HepG2 (cell line): ENCODE results near the gene ETV6. TPM values are rescaled to one million over a fixed set of nuclear protein-coding genes. Genes with fewer than 3 reads are reported as not detected.

ENCODE experiments used
- ATAC-seq: fragments of 200-7000 bp; cut with Tn5 transposase; 3 replicates; pipeline ENCODE4 v1.9.1; 2020; ENCODE audit warnings: mild to moderate bottlenecking, moderate library complexity
- BruUV-seq: library from RNA; stranded (reverse); fragments of 400-500 nt; replicated peaks from 2 replicates; lab custom pipeline; 2021; lab: Mats Ljungman, UMichigan
- CTCF ChIA-PET: fragments of 300-600 bp; formaldehyde crosslinking; extraction: SDS; loops from one replicate; lab custom pipeline; 2021; ENCODE audit warnings: low total read pairs, inconsistent platforms, low intra/inter-chr PET ratio; lab: Yijun Ruan, JAX
- POLR2A ChIA-PET: fragments of 350-600 bp; sonication (Branson Sonifier 250); formaldehyde crosslinking; loops from one replicate; lab custom pipeline; 2020; ENCODE audit warnings: antibody characterized with exemption, inconsistent platforms; lab: Yijun Ruan, JAX
- DNase-seq: peaks from one replicate; pipeline ENCODE4 v3.0.0-alpha.2; 2015; ENCODE audit warnings: low spot score
- FAIRE-seq: peaks from 3 replicates; lab custom pipeline; 2011; peaks lifted over from hg19 to GRCh38; lab: Jason Lieb, UNC
- H2AFZ ChIP-seq: one replicate; pipeline ENCODE4 v1.6.1; 2011; ENCODE audit warnings: low read length, inconsistent platforms
- H3K27ac ChIP-seq: fragments of 300-600 bp; 3 replicates; pipeline ENCODE4 v1.8.0; 2011; ENCODE audit warnings: mixed run types, mild to moderate bottlenecking, mixed read lengths, low read length, inconsistent platforms; ENCODE audit not compliant: insufficient read depth; ENCODE audit errors: extremely low read length
- H3K27me3 ChIP-seq, 2 experiments: fragments of 200-600 bp in 1 of 2; 2 replicates in 1 of 2; 3 replicates in 1 of 2; pipeline versions ENCODE4 v1.6.0 to v1.8.0; 2011; ENCODE audit warnings: low read length in 2 of 2, mild to moderate bottlenecking in 2 of 2, moderate library complexity in 2 of 2, inconsistent platforms in 1 of 2; ENCODE audit not compliant: insufficient read depth in 2 of 2, control insufficient read depth in 1 of 2
- H3K36me3 ChIP-seq, 2 experiments: fragments of 200-600 bp in 1 of 2; replicated peaks in 1 of 2; 2 replicates in 1 of 2; 3 replicates in 1 of 2; pipeline versions ENCODE4 v1.5.1 to v1.8.0; 2011; ENCODE audit warnings: low read length in 2 of 2, inconsistent platforms in 1 of 2; ENCODE audit not compliant: insufficient read depth in 2 of 2, control insufficient read depth in 1 of 2
- H3K4me1 ChIP-seq: 2 replicates; pipeline ENCODE4 v1.5.1; 2012; ENCODE audit warnings: low read length, inconsistent platforms; ENCODE audit not compliant: insufficient read depth
- H3K4me2 ChIP-seq: 2 replicates; pipeline ENCODE4 v1.6.0; 2011; ENCODE audit warnings: low read depth, low read length, inconsistent platforms
- H3K4me3 ChIP-seq, 3 experiments: fragments of 200-600 bp in 1 of 3; sonication (generic), shearing (Covaris generic) in 1 of 3; replicated peaks in 1 of 3; 2 replicates each; pipeline ENCODE4 v1.5.1; 2011 to 2016; ENCODE audit warnings: low read length in 3 of 3, inconsistent platforms in 2 of 3, low read depth in 2 of 3, mild to moderate bottlenecking in 2 of 3, control low read depth in 1 of 3, mixed read lengths in 1 of 3; ENCODE audit not compliant: insufficient read depth in 1 of 3
- H3K79me2 ChIP-seq: one replicate; pipeline ENCODE4 v1.6.1; 2011; ENCODE audit warnings: low read length, inconsistent platforms; ENCODE audit not compliant: insufficient read depth
- H3K9ac ChIP-seq: 2 replicates; pipeline ENCODE4 v1.6.0; 2011; ENCODE audit warnings: mild to moderate bottlenecking, low read depth, low read length, inconsistent platforms; ENCODE audit not compliant: insufficient read depth
- H3K9me3 ChIP-seq: 2 replicates; pipeline ENCODE4 v1.5.1; 2012; ENCODE audit warnings: mild to moderate bottlenecking, low read length
- H4K20me1 ChIP-seq: 2 replicates; pipeline ENCODE4 v1.6.0; 2011; ENCODE audit warnings: inconsistent platforms, mild to moderate bottlenecking, low read length, moderate library complexity; ENCODE audit not compliant: insufficient read depth
- ATF7 ChIP-seq, 2 experiments: fragments of 450-650 bp in 1 of 2; sonication (generic) in 1 of 2; formaldehyde crosslinking in 1 of 2; IDR thresholded peaks; 2 replicates each; pipeline versions ENCODE4 v1.4.0 to v1.6.1; 2016 to 2020; ENCODE audit warnings: antibody characterized with exemption in 1 of 2, mild to moderate bottlenecking in 1 of 2, missing genetic modification reagents in 1 of 2
- LRRFIP1 ChIP-seq: sonication (generic); formaldehyde crosslinking; conservative IDR thresholded peaks from 2 replicates; pipeline ENCODE4 v1.4.0; 2020; ENCODE audit warnings: missing genetic modification reagents
- SKIL ChIP-seq: sonication (generic); formaldehyde crosslinking; IDR thresholded peaks from 2 replicates; pipeline ENCODE4 v1.8.0; 2022; ENCODE audit warnings: missing genetic modification reagents, mild to moderate bottlenecking, moderate library complexity, borderline replicate concordance
- STAG1 ChIP-seq: sonication (generic); formaldehyde crosslinking; IDR thresholded peaks from 2 replicates; pipeline ENCODE4 v1.4.0; 2020; ENCODE audit warnings: missing genetic modification reagents
- TERF1 ChIP-seq: sonication (generic); formaldehyde crosslinking; IDR thresholded peaks from 2 replicates; pipeline ENCODE4 v1.8.0; 2022; ENCODE audit warnings: mild to moderate bottlenecking, missing genetic modification reagents, moderate library complexity
- ZNF543 ChIP-seq: sonication (generic); formaldehyde crosslinking; IDR thresholded peaks from 2 replicates; pipeline ENCODE4 v1.4.0; 2020; ENCODE audit warnings: mild to moderate bottlenecking, missing genetic modification reagents
- ZNF747 ChIP-seq: sonication (generic); formaldehyde crosslinking; IDR thresholded peaks from 2 replicates; pipeline ENCODE4 v1.8.1; 2023; ENCODE audit warnings: missing genetic modification reagents, mild to moderate bottlenecking, borderline replicate concordance
- WGBS: methylation state at CpG from one replicate; pipeline ENCODE4 v1.1.6; 2017; ENCODE audit warnings: low lambda C conversion rate; 5-methylcytosine and 5-hydroxymethylcytosine counted together
- in situ Hi-C: cut with HindIII; loops from 2 replicates; pipeline ENCODE4 v1.10.0; 2017; ENCODE audit warnings: low pct_unique_long_range_greater_than_20kb; ENCODE audit not compliant: extremely low pct_ligation_motif_present
- intact Hi-C: fragments of 100-400 bp; cut with micrococcal nuclease; formaldehyde crosslinking; loops from one replicate; pipeline ENCODE4 v1.10.0; 2022; ENCODE audit not compliant: unreplicated experiment
- polyA plus RNA-seq, 8 experiments: library from polyadenylated mRNA; depleted of rRNA in 3 of 8; stranded (reverse) in 7 of 8; unstranded in 1 of 8; fragments of >200 nt; fragmentation: Illumina TruSeq in 4 of 8; extraction: Trizol in 4 of 8; gene quantifications; 2 replicates each; pipeline versions ENCODE4 v1.2.1 to v1.2.3, GENCODE V29; 2011 to 2016; ENCODE audit warnings: low read depth in 4 of 8, missing spikeins in 1 of 8, mixed read lengths in 1 of 8; ENCODE audit not compliant: insufficient read depth in 1 of 8
- total RNA-seq, 5 experiments: library from RNA; depleted of rRNA; stranded (reverse); fragments of >200 nt; fragmentation: Illumina TruSeq; extraction: Trizol; gene quantifications; 2 replicates each; pipeline ENCODE4 v1.2.3, GENCODE V29; 2016; ENCODE audit warnings: low read depth in 1 of 5

The ETV6 gene
- total and polyA plus RNA-seq, 2 of the 13 experiments (the other 11 are each of a cell fraction or from before 2014, with no cell fraction given): 2.2 to 3.0 TPM

- Histone ChIP-seq H3K9me3 (no peaks in the 10 kb centered on the region), H3K79me2 (no peaks in the 10 kb centered on the region), H3K36me3 (no peaks in the 10 kb centered on the region), H3K4me1 (peaks cover 35% of the 10 kb centered on the region), H3K27me3 (no peaks in the 10 kb centered on the region), H3K4me2 (no peak overlapping the region), H4K20me1 (no peaks in the 10 kb centered on the region)
- CTCF ChIA-PET: no interaction called here
- DNase-seq: no peak
- no TSS peak for BruUV-seq
- POLR2A ChIA-PET: no interaction called here
- intact Hi-C loops: no loop called here
- FAIRE-seq: no peak
- ATAC-seq: no peak
- 77% methylated on average over 8 of the region's 8 CpGs for WGBS
- in situ Hi-C loops: no loop called here
- TF ChIP-seq ZNF543 (no peak), TERF1 (CRISPR knock-in tag) (no peak), ATF7 (IDR thresholded peaks at IDR 0.05) (no peak), ATF7 (CRISPR knock-in tag; IDR thresholded peaks at IDR 0.05) (no peak), SKIL (CRISPR knock-in tag) (no peak), ZNF747 (CRISPR knock-in tag) (no peak), STAG1 (CRISPR knock-in tag) (no peak), LRRFIP1 (CRISPR knock-in tag) (no peak)
- TF ChIP-seq, all 625 proteins: peak for 0
- Histone ChIP-seq H3K9ac (no peak overlapping the region), H3K4me3 (no peak overlapping the region), H2AFZ (no peak overlapping the region), H3K27ac (no peak overlapping the region)
These were observed 73.2 kb downstream of the ETV6 start for GRCh38 chr12:11722578-11723138.
